AG08395 (cell line): ENCODE results near the gene SUFU.
"Not testable (repeated sequence)": the region's sequence is repeated elsewhere in the genome, so short reads cannot be mapped to it uniquely, and the experiment has no call there.

Experiments
- DNase-seq: peaks from one replicate; pipeline ENCODE4 v3.0.0; 2012; ENCODE audit warnings: mixed read lengths, low spot score

The SUFU gene

DNA sequence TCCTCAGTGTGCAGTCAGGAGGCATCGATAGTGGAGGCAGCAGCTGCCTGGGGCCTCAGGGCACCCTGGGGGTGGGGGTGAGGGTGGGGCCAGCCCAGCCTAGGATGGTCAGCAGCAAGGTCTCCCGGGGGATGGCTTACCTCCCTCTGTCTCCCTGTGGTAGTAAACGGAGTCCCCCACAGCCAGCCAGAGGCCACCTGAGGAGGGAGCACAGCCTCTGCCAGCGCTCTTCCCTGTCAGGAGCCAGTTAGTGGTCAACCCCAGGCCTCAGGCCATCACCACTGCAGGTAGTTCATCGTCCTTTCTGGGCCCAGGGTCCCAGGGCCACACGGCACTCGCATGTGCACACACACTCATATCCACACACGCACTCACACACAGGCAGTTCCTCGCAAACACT lies 23.4 kb upstream of the SUFU start:
- no peak for DNase-seq

DNA sequence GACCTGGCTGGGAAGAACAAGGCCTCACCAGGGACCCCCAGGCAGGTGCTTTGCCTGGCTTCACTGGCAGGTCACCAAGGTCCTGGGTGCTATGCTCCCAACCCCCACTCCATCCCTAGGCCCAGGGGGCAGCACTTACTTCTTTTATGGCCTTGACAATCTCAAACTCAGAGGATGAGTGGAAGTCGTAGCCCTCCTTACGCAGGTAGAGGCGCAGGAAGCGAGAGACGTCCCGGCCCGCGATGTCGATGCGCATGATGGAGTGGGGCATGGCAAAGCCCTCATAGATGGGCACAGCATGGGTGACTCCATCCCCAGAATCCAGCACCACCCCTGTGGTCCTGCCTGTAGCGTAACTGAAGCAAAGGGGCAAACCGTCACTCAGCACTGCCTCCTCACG lies 19.8 kb upstream of the SUFU start:
- DNase-seq = no peak

DNA sequence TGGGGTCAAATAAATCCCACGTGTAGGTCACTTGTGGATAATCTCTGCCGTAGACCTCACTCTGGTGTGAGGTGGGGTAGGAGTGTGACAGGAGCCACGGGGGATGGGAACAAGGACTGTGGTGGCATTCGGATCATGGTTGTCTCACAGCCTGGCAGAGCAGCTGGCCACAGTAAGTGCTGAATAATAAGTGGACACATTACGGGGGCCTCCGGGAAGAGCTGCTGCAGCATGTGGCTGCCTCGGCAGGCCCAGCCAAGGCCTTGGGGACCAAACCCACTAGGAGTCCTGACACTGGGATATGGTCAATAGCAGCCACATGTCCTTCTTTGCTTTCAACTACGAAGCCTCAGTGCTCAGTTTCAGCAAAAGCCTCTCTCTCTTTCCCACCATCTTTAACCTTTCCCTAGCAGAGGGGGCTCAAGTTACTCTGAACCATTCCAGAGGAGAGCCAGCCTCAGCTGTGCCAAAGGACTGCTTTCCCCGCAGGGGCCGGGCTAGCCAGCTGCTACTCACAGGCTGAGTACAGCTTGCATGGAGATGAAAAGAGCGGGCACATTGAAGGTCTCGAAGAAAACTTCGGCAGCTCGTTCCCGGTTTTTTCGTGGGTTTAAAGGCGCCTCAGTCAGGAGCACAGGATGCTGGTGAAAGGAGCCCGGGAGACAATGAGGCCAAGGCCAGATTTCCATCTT lies 18.5 kb upstream of the SUFU start:
- DNase-seq = no peak

DNA sequence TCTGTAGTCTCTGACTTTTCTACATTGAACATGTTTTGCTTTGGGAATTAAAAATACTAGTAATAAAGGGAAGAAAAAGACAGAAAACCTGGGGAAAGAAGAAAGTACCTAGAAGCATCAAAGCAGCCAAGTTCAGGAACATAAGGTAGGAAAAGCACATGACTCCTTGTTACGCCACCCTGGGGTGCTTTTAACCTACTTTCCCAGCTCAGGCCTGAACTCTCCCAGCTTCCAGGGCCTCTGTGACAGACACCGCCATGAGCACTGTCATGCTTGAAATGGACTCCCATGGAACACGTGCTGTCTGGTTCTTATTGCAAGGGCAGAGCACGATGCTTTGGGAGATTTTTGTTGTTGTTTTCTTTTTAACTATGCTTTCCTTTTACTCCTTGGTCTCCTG lies 12.6 kb upstream of the SUFU start:
- DNase-seq = no peak

DNA sequence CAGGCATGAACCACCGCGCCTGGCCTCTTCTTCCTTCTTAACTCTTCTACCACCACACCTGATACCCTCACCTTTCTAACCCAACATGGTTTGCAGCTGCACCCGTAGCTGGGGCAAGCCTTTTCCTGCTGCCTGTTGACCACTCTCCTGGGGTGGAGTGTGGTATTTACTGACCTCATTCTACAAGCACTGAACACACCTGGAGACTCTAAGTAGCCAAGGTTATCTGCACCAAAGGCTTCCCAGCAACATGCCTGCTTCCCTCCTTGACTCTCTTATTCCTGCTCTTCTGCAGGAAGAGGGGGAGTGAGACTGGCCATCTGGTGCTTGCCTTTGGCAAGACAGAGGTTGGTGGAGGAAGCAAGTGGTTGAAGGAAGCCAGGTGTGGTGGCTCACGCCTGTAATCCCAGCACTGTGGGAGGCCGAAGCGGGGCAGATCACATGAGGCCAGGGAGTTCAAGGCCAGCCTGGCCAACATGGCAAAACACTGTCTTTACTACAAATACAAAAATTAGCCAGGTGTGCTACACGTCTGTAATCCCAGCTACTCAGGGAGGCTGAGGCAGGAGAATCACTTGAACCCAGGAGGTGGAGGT lies 11.3 kb upstream of the SUFU start:
- no peak for DNase-seq

DNA sequence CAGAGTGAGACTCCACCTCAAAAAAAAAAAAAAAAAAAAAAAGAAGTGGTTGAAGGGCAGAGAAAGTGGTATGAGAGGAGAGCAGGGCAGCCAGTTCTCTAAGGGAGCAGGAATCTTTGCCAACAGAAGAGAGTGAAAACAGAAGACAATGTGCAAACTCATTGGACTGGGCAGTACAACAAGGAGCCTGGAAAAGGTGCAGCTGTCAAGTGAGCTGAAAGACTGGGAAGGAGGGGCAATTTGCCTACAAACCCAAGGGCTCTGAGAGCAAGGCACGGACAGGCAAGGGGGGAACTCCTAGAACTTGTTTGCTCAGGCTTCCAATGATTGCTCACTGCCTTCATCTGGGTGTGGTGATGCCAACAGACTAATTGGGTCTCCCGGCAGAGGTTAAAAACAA lies 10.8 kb upstream of the SUFU start:
- DNase-seq = no peak

DNA sequence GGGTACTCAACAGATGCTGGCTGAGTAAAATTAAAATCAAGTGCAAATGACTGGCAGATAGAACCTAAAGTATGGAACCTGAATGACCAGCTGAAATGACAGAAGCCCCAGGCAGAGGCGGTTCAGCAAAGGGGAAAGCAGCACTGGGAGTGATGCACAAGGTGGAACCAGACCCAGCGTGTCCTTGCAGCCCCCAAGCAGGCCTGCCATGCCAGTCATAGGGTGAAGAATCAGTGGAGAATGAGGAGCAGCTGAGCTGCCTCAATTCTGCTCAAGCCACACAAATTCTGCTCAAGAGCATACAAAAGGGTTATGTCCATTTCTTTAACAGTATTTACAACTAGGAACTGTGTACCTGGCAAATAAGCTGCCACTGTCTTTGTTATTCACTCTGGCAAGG lies 10.0 kb upstream of the SUFU start:
- no peak for DNase-seq

DNA sequence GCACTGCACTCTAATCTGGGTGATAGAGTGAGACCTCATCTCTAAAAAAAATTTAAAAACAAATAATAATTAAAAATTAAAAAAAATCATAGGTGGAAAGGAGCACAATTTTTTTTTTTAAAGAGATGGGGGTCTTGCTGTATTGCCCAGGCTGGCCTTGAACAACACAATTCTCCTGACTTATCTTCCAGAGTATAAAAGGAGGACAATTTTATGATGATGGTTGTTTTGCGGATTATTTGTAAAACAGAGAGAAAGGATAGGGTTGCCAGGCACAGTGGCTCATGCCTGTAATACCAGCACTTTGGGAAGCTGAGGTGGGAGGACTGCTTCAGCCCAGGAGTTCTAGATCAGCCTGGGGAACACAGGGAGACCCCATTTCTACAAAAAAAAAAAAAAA lies 6.2 kb upstream of the SUFU start:
- DNase-seq = no peak

DNA sequence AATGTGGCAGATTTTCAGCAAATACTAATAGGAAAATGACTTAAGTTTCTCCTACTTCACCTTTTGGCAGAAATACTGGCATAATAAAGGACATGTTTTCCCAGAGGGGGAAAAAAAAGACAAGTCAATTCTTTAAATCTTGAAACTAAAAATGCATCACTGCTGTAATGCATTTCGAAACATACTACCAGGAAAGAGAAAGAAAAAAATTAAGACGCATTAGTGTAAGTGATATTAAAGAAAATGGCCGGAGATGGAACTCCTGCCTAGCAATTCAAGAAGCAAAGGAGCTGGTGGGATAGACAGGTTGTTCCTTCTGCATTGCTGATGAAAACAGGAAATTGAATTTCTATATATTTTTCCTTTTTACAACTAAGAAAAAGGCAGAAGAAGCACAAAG lies 4.4 kb upstream of the SUFU start:
- DNase-seq = no peak

DNA sequence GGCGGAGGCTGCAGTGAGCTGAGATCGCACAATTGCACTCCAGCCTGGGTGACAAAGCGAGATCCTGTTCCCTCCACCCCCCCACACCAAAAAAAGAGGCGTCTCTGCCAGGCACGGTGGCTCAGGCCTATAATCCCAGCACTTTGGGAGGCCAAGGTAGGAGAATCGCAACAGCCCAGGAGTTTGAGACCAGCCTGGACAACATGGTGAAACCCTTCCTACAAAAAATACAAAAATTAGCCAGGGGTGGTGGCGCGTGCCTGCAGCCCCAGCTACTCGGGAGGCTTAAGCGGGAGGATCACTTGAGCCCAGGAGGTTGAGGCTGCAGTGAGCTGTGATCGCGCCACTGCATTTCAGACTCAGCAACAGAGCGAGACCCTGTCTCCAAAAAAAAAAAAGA lies 3.1 kb upstream of the SUFU start:
- not testable (repeated sequence) for DNase-seq

DNA sequence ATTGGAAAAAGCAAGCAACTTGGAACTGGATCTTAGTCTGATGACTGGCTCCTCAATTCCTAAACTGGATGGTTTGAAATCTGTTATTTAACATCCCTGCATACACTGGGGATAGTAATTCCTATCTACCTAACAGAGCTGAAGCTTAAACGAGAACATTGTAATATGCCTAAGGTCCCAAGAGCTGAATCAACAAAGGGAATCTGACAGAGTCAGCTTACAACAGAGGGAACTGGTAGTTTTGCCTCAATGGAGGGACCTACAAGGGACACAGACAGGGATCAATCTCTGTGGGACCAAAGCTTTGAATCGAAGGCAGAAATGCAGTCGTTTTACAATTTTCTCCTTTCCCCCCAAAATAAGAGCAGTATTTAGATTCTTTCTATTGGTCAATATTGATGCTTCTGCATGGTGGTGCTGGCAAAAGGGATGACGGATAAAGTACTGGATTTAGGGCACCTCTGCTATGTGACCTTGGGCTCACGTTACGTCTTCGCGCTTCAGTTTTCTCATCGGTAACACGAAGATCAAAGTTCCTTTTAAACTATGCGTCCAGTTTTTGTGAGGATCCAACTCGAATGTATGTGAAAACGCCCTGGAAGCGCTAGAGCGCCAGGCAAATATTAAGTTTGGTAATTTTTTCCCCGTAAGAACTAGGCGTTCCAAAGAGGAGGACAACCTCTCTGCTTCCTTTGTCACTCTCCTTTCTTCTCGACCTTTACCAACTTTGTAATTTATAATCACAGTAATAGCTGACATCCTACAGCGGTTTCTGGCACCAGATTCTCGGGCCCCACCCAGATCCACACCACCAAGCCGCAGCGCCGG lies 2.4 kb upstream of the SUFU start:
- DNase-seq = no peak

DNA sequence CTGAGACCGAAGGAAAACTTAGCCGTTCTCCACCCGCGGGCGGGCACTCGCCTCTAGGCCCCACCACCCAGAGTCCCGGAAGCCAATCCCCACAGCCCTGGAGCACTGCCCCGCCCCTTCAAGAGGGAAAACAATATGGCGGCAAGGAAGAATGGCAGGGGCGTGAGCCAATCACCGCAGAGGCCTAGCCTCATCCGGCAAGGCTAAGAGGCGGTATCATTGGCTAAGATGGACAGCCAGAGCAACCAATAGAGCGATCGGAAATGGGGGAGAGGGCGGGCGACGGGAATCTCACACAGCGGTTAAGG lies 1.8 kb upstream of the SUFU start:
- peak; percentile 100 for DNase-seq

DNA sequence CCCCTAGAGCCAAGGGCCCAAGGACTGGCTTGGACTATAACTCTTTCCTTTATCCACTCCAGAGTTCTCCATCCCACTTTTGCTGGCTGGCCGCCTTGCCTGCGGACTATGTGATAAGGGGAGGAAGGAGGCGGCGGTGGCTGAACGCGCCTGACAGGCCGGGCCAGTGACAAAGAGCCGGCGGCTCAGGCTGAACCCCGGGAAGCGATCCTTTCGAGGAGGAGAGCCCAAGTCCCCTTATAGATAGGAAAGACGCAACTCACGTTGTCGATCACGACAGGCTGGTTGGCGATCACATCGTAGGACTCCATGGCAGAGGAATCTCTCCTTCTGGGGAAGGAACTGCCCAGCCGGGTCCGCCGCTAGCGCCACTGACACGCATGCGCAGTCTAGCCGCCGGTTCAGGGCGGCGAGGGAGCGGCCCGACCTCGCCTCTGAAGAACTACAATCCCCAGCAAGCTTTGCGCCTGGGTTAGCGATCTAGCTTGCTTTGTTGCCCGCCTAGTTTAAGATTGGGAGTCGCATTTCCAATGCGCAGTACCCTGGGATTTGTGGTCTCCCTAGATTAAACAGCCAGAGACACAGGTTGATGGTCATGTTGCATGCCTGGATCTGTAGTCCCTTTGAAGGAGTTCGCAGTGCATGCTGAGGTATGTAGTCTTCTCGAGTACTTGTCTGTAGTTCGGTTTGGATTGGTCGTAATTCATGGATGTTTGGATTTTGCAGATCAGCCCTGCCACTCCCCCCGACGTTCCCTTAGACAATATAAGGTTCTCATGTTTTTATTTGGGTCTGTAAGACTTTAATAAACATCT lies 1.2 kb upstream of the SUFU start, which contains the start of gene ACTR1A:
Gene ACTR1A (minus strand): TSS at position 376 of the 815 bp plus-strand sequence. CDS start 65 bp downstream, at position 311.
- peak; percentile 92 for DNase-seq

DNA sequence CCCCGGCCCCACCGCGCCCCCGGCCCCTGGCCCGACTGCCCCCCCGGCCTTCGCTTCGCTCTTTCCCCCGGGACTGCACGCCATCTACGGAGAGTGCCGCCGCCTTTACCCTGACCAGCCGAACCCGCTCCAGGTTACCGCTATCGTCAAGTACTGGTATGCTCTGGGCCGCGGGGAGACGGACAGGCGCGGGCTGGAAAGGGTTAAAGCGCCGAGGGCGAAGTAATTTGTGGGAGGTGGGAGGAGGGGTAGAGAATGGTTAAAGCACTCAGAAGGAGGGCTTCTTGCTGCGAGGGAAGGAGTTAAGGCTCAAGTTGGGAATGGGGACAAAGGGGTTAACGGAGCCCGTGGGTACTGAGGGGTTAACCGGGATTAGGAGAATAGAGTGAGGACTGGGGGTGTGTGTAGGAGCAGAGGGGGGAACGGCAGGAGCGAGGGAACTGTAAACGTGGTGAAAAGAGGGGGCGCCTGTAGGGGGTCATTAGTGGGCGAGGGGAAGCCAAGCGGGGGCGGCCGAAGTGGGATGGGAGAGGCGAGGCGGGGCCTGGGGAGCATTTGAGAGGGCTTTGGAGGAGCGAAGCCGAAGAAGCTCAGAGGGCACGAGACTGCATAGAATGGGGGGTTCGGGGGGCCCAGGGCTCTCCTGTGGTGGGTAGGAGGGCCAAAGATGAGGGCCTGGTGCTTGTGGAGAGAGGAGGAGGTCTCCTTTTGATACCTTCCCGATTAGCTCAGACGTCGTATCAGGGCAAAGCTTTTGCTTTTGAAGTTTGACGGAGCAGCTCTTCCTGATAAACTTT lies 605 bp downstream of the SUFU start:
- DNase-seq = no peak

DNA sequence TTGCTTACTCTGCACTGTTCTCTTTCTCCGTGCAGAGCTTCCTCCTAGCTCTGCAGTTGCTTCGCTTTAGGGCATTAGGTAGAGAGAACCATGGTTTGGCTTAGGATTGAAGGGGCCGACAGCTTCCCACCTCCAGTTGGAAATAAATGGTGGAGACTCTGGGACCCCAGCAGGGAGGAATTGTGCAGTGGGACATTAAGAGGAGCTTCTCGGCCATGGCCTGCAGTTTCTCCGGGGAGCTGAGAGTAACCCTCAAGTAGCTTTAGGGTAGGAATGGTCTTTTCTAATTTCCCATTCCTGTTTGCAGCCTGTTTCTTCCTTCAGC lies 1.2 kb downstream of the SUFU start:
- no peak for DNase-seq

DNA sequence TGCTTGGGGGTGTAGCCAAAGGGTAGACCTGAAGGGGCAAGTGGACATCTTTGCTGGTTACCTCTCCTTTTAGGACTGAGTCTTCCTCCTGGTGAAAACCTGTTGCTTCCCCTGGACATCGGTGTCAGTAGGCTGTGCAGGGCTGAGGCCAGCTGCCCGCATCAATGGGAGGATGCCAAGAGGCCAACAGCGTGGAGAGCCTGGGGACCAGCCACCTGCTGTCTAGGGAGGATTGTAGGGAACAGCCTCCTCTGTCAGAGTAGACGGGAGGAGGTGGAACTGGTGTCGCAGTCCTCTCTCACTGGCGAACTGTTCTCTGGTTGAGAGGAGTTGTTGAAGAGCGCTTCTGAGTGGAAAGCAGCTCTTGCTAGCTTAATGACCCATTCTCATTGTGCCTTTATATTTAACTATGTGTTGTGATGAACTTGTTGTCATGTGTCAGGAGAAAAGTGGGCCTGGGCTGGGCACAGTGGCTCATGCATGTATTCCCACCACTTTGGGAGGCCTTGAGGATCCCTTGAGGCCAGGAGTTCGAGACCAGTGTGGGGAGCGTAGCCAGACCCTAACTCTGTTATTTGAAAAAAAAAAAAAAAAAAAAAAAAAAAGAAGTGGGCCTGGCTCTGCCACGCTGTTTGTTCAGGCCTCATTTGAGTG lies 1.8 kb downstream of the SUFU start:
- no peak for DNase-seq

DNA sequence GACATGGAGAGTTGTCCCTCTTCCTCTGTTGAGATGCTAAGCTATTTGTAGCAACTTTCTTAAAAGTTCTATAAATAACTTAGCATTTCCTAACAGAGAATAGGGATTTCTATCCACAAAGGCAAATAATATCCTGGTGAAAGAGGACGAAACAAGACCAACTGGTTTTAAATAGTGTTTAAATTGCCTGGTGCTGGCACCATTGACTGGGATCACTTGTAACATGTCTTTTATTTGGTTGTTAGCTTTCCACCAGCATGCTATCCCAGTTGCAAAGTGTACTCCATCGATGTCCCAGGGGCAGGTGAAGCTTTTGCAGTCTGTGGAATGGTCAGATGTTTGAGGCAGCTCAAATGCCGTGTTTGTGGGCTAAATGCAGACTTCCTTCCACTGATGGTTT lies 3.7 kb downstream of the SUFU start:
- no peak for DNase-seq

DNA sequence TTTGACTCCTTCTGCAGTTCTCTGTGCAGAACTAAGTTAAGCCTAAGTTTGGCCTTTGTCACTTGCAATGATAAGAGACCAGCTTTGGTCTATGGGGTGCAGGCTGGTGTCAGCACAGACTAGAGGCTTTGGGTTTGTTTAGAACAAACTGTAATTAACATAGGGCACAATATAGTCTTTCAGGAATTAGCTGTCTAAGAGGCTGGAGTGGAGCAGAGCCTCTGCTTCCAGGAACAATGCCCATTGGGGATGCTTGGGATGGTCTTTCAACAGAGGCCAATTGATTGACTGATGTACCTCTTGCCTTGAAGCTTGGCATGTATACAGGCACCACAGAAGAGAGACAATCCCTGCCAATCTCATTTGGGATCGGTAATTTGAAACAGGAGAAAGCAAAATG lies 4.7 kb downstream of the SUFU start:
- no peak for DNase-seq

DNA sequence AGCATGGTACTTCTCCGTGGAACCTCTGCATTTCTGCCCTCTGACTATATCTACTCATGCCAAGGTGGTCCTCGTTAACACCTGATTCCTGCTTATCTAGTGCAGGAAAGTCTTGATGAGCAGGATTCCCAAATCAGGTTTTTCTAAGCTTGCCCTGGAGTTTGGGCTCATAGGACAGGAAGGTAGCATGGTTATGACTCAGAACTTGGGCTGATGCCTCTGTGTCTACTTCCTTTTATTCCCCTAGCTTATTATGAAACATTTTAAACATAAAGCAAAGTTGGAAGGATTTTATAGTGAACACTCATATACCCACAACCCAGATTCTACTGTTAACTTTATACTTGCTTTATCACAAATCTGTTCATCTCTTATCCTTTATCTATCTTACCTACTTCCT lies 5.6 kb downstream of the SUFU start:
- peak; percentile 67 for DNase-seq

DNA sequence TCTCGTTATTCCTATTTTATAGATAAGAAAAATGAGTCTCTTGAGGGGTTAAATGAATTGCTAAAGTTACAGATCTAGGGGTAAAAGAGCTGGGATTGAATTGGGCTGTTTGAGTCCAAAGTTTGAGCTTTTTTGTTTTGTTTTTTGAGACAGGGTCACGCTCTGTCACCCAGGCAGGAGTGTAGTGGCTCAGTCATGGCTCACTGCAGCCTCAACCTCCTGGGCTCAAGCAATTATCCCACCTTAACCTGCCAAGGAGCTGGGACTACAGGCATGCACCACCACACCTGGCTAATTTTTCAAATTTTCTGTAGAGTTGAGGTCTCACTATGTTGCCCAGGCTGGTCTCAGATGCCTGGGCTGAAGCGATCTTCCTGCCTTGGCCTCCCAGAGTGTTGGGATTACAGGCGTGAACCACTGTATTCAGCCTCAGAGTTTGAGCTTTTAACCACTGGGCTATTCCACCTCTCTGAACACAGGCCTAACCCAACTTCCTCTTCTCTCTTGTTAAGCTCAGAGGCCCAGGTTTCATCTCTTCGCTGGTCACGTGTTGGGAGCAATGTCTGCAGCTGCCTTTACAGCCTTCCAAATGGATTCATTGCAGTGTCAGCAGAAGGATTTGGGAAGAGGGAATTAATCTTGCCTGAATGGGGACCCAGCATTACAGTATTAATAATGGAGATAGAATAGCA lies 8.0 kb downstream of the SUFU start:
- no peak for DNase-seq
